H1 (cell line): ENCODE measurements around the gene ZDHHC24. TPM values are rescaled to one million over a fixed set of nuclear protein-coding genes. Genes with fewer than 3 reads are reported as not detected.

Experiments used
- SP4 ChIP-seq: IDR thresholded peaks from 2 replicates; pipeline ENCODE4 v1.6.1; 2012; ENCODE audit warnings: low read length, inconsistent platforms
- polyA plus RNA-seq, 7 experiments: library from polyadenylated mRNA; depleted of rRNA in 3 of 7; stranded (reverse) in 5 of 7; unstranded in 2 of 7; fragments of >200 nt in 5 of 7; fragments of 200-250 nt in 2 of 7; gene quantifications; 1 replicate in 5 of 7; 2 replicates in 1 of 7; 4 replicates in 1 of 7; pipeline versions ENCODE4 v1.2.1 to v1.2.3, GENCODE V29; 2011 to 2013; ENCODE audit warnings: missing spikeins in 2 of 7, mixed read lengths in 2 of 7
- total RNA-seq: library from RNA; stranded (reverse); fragmentation: NEBNext Ultra II Directional; extraction: Animal tissue kit (Norgen Biotek cat#: 25700); gene quantifications from 2 replicates; pipeline ENCODE4 v1.2.1, GENCODE V29; 2021
- TF ChIP-seq, protein P1 (sequence below): fragments of 300-600 bp; sonication (generic); IDR thresholded peaks from 2 replicates; pipeline ENCODE4 v1.7.1; 2012; ENCODE audit warnings: low read length, moderate library complexity, mild to moderate bottlenecking, inconsistent platforms; ENCODE audit not compliant: insufficient replicate concordance

Gene ZDHHC24
- total and polyA plus RNA-seq, 2 of the 8 experiments (the other 6 are each of a cell fraction or from before 2014, with no cell fraction given) = 8.4 to 9.7 TPM

DNA sequence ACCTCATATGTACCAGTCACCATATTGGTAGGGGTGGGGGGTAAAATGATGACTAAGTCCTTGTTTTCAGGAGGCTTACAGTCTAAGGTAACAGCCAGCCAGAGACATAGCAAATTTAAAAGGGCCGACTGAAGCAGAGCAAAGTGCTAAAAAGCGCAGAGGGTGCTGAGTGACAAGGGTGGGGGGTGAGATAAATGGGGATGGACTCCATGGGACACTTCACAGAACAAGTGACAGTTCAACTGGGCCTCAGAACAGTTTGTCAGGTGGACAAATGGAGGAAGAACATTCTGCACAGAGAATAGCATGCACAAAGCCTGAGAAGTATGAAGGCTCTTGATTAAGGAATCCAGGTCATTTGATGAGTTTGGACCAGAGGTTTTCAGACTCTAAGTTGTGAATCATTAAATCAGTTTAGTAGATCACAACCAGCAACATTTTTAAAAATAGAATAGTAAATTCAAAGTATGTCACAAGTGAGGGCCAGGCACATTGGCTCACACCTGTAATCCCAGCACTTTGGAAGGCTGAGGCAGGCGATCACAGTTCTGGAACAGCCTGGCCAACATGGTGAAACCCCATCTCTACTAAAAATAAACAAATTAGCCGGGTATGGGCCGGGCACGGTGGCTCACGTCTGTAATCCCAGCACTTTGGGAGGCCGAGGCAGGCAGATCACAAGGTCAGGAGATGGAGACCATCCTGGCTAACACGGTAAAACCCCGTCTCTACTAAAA lies 21.4 kb downstream of the ZDHHC24 start (continued):
- TF ChIP-seq, protein P1, sequence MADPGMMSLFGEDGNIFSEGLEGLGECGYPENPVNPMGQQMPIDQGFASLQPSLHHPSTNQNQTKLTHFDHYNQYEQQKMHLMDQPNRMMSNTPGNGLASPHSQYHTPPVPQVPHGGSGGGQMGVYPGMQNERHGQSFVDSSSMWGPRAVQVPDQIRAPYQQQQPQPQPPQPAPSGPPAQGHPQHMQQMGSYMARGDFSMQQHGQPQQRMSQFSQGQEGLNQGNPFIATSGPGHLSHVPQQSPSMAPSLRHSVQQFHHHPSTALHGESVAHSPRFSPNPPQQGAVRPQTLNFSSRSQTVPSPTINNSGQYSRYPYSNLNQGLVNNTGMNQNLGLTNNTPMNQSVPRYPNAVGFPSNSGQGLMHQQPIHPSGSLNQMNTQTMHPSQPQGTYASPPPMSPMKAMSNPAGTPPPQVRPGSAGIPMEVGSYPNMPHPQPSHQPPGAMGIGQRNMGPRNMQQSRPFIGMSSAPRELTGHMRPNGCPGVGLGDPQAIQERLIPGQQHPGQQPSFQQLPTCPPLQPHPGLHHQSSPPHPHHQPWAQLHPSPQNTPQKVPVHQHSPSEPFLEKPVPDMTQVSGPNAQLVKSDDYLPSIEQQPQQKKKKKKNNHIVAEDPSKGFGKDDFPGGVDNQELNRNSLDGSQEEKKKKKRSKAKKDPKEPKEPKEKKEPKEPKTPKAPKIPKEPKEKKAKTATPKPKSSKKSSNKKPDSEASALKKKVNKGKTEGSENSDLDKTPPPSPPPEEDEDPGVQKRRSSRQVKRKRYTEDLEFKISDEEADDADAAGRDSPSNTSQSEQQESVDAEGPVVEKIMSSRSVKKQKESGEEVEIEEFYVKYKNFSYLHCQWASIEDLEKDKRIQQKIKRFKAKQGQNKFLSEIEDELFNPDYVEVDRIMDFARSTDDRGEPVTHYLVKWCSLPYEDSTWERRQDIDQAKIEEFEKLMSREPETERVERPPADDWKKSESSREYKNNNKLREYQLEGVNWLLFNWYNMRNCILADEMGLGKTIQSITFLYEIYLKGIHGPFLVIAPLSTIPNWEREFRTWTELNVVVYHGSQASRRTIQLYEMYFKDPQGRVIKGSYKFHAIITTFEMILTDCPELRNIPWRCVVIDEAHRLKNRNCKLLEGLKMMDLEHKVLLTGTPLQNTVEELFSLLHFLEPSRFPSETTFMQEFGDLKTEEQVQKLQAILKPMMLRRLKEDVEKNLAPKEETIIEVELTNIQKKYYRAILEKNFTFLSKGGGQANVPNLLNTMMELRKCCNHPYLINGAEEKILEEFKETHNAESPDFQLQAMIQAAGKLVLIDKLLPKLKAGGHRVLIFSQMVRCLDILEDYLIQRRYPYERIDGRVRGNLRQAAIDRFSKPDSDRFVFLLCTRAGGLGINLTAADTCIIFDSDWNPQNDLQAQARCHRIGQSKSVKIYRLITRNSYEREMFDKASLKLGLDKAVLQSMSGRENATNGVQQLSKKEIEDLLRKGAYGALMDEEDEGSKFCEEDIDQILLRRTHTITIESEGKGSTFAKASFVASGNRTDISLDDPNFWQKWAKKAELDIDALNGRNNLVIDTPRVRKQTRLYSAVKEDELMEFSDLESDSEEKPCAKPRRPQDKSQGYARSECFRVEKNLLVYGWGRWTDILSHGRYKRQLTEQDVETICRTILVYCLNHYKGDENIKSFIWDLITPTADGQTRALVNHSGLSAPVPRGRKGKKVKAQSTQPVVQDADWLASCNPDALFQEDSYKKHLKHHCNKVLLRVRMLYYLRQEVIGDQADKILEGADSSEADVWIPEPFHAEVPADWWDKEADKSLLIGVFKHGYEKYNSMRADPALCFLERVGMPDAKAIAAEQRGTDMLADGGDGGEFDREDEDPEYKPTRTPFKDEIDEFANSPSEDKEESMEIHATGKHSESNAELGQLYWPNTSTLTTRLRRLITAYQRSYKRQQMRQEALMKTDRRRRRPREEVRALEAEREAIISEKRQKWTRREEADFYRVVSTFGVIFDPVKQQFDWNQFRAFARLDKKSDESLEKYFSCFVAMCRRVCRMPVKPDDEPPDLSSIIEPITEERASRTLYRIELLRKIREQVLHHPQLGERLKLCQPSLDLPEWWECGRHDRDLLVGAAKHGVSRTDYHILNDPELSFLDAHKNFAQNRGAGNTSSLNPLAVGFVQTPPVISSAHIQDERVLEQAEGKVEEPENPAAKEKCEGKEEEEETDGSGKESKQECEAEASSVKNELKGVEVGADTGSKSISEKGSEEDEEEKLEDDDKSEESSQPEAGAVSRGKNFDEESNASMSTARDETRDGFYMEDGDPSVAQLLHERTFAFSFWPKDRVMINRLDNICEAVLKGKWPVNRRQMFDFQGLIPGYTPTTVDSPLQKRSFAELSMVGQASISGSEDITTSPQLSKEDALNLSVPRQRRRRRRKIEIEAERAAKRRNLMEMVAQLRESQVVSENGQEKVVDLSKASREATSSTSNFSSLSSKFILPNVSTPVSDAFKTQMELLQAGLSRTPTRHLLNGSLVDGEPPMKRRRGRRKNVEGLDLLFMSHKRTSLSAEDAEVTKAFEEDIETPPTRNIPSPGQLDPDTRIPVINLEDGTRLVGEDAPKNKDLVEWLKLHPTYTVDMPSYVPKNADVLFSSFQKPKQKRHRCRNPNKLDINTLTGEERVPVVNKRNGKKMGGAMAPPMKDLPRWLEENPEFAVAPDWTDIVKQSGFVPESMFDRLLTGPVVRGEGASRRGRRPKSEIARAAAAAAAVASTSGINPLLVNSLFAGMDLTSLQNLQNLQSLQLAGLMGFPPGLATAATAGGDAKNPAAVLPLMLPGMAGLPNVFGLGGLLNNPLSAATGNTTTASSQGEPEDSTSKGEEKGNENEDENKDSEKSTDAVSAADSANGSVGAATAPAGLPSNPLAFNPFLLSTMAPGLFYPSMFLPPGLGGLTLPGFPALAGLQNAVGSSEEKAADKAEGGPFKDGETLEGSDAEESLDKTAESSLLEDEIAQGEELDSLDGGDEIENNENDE = no peak
- no peak for TF ChIP-seq SP4
